ENCODE measurements around the gene MAOB.

MAOB gene

GRCh38 chrX:43850629-43851028, 31.6 kb downstream of the MAOB start (continued):
- TF ChIP-seq, protein P1, sequence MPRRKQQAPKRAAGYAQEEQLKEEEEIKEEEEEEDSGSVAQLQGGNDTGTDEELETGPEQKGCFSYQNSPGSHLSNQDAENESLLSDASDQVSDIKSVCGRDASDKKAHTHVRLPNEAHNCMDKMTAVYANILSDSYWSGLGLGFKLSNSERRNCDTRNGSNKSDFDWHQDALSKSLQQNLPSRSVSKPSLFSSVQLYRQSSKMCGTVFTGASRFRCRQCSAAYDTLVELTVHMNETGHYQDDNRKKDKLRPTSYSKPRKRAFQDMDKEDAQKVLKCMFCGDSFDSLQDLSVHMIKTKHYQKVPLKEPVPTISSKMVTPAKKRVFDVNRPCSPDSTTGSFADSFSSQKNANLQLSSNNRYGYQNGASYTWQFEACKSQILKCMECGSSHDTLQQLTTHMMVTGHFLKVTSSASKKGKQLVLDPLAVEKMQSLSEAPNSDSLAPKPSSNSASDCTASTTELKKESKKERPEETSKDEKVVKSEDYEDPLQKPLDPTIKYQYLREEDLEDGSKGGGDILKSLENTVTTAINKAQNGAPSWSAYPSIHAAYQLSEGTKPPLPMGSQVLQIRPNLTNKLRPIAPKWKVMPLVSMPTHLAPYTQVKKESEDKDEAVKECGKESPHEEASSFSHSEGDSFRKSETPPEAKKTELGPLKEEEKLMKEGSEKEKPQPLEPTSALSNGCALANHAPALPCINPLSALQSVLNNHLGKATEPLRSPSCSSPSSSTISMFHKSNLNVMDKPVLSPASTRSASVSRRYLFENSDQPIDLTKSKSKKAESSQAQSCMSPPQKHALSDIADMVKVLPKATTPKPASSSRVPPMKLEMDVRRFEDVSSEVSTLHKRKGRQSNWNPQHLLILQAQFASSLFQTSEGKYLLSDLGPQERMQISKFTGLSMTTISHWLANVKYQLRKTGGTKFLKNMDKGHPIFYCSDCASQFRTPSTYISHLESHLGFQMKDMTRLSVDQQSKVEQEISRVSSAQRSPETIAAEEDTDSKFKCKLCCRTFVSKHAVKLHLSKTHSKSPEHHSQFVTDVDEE (CRISPR knock-in tag; IDR thresholded peaks at IDR 0.05): no peak
- no peak for TF ChIP-seq ZC3H10 (CRISPR knock-in tag; IDR thresholded peaks at IDR 0.05)

DNA sequence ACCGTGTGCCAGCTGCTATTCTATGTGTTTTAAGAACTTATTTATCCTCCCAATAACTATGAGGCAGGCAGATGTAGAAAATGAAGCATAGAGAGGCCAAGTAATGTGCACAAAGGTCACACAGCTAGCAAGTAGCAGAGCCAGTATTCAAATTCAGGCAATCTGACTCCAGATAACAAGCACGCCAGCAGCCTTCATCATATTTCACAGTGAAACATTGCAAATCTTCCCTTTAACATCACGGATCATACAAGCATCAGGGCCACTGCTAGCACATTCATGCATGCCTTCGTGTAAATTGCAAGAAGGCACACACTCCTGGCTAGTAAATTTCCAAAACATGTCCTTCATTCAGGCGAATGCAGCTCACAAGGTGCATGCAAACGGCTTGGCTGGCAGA, 33.1 kb downstream of the MAOB start:
- no peak for ATAC-seq
- TF ChIP-seq SNAI2 (CRISPR knock-in tag; IDR thresholded peaks at IDR 0.05): no peak

- no peak for TF ChIP-seq TOX (CRISPR knock-in tag; IDR thresholded peaks at IDR 0.05; ENCODE audit: borderline replicate concordance)
- TF ChIP-seq, protein P1 (CRISPR knock-in tag; IDR thresholded peaks at IDR 0.05): no peak
- TF ChIP-seq POU6F1 (CRISPR knock-in tag; IDR thresholded peaks at IDR 0.05; ENCODE audit: borderline replicate concordance, low read depth): no peak
- TF ChIP-seq CREB5 (CRISPR knock-in tag; IDR thresholded peaks at IDR 0.05; ENCODE audit: low read depth): no peak
- no peak for TF ChIP-seq ZC3H10 (CRISPR knock-in tag; IDR thresholded peaks at IDR 0.05)
- TF ChIP-seq RARB (CRISPR knock-in tag; IDR thresholded peaks at IDR 0.05): no peak
- no peak for TF ChIP-seq SNAI2 (CRISPR knock-in tag; IDR thresholded peaks at IDR 0.05)
- no peak for TF ChIP-seq ZNF70 (CRISPR knock-in tag; IDR thresholded peaks at IDR 0.05)
- no peak for TF ChIP-seq ZNF565 (CRISPR knock-in tag; conservative IDR thresholded peaks at IDR 0.05; ENCODE audit: low read depth)
- no peak for TF ChIP-seq ARNTL (CRISPR knock-in tag; IDR thresholded peaks at IDR 0.05; ENCODE audit: borderline replicate concordance, low read depth)
- no peak for TF ChIP-seq BACH2 (CRISPR knock-in tag; IDR thresholded peaks at IDR 0.05; ENCODE audit: borderline replicate concordance)
- no peak for TF ChIP-seq CSDC2 (CRISPR knock-in tag; IDR thresholded peaks at IDR 0.05)
- TF ChIP-seq OSR1 (CRISPR knock-in tag; IDR thresholded peaks at IDR 0.05): no peak
- TF ChIP-seq ZFP30 (CRISPR knock-in tag; IDR thresholded peaks at IDR 0.05): no peak
- TF ChIP-seq ISL1 (CRISPR knock-in tag; IDR thresholded peaks at IDR 0.05): no peak
- TF ChIP-seq ESRRG (CRISPR knock-in tag; IDR thresholded peaks at IDR 0.05): no peak
- no peak for TF ChIP-seq ZNF8 (CRISPR knock-in tag; IDR thresholded peaks at IDR 0.05)
- no peak for TF ChIP-seq TCF4 (CRISPR knock-in tag; IDR thresholded peaks at IDR 0.05; ENCODE audit: borderline replicate concordance)
- no peak for TF ChIP-seq CSRNP3 (CRISPR knock-in tag; IDR thresholded peaks at IDR 0.05)
- ATAC-seq: no peak
These were observed 34.9 kb downstream of the MAOB start for GRCh38 chrX:43847352-43847751.

DNA sequence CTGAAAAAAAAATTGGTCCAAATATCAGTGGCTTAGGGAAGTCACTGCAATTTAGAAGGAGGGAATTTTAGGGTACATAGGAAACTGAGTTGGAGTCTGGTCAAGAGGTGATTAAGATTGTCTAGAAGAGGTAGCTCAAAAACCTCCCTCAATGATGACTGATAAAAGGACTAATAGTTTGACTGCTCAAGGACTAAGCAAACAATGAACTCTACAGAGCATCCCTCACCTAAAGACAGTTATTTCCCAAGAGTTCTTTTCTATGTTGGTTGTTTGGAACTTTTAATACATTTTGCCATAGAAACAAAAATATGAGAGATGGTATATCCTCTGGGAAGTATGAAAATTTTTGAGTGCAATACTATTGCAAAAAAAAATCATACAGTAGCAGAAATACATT, 35.7 kb downstream of the MAOB start:
- TF ChIP-seq ISL1 (CRISPR knock-in tag; IDR thresholded peaks at IDR 0.05) (no peak), CSDC2 (CRISPR knock-in tag; IDR thresholded peaks at IDR 0.05) (no peak), ZFP30 (CRISPR knock-in tag; IDR thresholded peaks at IDR 0.05) (no peak)
- ATAC-seq: no peak
